SKM-1 treated with dmso at 0.1 percent for 144 hours (cell line): ENCODE results near the gene SHISA6.

Source experiments
- DNase-seq: peaks from one replicate; lab custom pipeline; 2025; ENCODE audit not compliant: unreplicated experiment; lab: John Stamatoyannopoulos, UW

The SHISA6 gene

DNA sequence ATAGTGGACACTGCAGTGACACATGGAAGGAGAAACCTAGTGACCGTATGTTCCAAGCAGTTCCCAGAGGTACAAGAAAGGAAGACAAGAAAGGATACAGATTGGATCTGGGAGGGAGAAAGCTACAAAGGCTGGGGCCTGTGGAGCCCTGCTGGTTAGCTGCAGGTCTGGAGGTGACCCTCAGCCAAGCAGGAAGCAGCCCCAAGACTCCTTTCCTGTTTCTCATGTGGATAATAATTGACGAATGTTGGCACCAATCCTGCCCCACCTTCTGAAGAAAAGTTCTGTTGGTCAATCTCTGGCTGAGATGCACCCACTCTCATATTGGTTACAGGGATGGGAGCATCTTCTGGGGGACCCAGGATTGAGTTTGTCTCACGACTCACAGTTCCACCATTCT lies 99.8 kb downstream of the SHISA6 start:
- DNase-seq = no peak

DNA sequence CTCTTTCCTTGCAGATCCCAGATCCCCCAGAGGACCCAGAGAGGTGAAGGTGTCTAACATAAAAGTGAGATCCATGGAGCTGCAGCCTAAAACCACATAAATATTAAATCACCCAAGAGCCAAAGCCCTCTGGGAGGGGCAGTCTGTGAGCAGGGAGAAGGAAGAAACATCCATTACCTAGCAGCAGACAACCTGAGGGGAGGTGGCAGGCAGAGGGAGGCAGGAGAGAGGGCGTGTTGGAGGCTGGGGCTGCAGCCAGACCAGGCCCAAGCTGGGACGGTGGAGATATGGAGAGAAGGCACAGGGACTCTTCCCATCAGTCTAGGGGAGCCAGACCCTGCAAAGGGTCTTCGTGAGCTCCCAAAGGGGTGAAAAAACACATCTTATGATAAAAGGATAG lies 101.1 kb downstream of the SHISA6 start:
- no peak for DNase-seq

DNA sequence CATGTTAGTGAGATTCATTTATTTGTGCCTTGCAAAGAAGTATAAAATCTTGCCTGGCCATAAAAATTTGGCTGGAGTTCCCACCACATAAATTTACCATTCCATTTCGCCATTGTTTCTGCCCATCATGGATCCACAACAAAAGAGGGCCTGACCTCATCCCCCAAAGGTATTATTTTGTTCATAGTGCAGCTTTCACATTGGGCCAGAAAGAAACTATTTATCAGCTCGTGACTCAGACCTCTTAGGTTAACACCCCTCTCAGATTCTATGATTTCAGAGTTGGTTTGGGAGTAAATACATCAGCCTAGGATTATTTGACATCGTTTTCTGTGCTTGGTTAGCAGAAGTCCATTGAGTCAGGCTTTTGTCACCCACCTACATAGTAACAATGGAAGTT lies 108.1 kb downstream of the SHISA6 start:
- DNase-seq = no peak

DNA sequence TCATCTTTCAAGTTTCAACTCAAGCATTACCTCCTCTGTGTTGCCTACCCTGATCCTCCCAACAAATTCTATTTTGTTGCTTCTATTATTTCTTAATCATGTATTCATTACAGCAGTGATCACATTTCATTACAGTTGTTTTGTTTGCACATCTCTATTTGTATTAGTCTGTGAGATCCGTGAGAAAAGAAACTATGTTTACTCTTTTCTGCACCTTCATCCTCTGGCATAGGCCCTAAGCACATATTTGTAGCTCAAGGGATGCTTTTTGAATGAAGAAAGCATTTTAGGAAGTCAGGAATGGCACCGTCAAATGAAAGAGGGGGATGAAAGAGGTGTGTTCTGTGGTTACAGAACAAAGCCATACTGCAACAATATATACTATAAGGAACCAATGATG lies 110.5 kb downstream of the SHISA6 start:
- no peak for DNase-seq

DNA sequence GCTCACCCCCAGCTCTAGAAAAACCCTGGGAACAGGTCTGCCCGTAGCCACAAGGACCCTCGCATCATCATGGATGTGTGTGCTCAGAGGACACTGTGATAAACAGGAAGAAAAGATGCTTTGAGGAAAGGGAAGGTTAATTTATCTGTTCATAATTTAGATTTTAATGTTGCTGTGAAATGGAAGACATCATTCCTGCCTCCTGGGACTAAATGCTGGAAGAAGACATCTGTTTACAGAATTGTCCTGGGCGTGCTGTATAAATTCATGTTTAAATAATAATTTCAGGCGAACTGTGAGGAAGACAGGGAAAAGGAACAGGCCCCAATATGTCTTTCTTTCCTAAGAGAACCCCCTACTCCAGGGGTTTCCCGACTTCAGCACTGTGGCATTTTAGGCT lies 112.6 kb downstream of the SHISA6 start:
- DNase-seq = no peak

DNA sequence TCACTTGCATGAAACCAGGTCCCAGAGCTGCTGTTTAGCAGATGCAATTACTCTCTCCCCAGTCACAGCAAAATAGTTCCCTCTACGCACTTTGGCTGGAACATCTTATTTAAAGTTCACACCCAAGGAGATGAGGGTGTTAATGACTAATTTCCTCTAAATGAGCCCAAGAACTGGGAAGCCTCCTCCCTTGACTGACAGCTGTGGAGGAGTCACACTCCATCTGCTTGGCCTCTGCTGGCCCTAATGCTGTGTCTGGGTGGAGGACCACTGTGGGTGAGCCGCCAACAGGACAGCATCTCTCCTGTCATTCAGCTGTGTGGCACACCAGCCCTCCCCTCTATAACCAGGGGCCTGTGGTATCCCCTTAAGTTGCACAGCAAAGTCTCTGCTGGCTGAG lies 115.4 kb downstream of the SHISA6 start:
- no peak for DNase-seq

DNA sequence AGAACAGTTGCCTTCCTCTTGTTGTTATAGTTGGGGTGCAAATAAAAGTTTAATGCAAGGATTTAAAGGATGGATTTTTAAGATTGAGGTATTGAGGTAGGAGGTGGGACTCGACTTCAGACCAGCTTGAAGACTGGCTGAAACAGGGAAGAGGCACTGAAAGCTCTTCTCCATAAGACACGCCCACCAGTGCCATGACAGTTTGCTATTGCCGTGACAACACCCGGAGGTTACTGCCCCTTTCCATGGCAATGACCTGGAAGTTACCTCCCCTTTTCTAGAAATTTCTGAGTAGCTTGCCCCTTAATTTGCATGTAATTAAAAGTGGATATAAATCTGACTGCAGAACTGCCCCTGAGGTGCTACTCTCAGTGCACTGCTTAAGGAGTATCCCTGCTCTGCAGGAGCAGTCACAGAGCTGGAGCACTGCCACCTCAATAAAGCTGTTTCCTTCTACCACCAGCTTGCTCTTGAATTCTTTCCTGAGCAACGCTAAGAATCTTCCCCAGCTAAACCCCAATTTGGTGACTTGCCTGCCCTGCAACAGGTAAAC lies 122.6 kb downstream of the SHISA6 start:
- DNase-seq = no peak

DNA sequence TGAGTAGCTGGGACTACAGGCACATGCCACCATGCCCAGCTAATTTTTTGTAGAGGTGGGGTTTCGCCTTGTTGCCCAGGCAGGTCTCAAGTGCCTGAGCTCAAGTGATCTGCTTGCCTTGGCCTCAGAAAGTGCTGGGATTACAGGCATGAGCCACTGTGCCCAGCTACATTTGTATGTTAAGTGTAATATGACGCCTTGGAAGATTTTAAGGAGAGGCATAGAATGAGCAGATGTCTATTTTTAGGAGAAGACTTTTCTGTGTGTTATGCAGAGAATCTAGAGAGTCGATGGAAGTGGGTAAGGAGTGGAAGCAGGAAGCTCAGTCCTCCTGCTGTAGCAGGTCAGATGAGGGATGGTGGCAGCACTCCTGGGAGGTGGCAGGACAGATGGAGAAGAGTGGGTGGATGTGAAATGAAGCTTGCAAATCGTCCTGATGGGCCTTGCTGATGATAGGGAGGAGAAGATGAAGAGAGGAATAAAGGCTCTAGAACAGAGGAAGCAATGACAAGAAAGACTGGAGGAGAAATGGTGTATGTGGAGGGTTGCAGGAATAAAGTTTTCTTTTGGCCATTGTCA lies 125.3 kb downstream of the SHISA6 start:
- no peak for DNase-seq

DNA sequence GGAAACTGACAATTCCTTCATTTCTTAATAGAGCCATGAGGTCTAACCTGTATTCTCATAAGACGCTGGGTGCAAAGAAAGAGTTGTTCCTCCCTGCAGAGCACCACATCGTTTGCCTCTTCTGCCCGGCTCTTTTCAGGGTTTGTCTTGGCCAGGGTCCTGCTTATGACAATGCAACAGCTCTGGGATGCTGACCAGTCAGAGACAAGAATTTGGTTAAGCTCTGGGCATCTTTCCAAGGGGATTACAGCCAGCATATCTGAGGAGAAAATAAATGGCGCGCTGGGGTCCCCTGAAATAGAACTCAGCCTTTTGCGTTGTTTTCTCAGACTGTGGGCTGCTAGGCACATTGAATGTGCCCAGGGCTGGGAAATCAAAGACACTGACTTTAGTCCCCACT lies 128.6 kb downstream of the SHISA6 start:
- DNase-seq = no peak

DNA sequence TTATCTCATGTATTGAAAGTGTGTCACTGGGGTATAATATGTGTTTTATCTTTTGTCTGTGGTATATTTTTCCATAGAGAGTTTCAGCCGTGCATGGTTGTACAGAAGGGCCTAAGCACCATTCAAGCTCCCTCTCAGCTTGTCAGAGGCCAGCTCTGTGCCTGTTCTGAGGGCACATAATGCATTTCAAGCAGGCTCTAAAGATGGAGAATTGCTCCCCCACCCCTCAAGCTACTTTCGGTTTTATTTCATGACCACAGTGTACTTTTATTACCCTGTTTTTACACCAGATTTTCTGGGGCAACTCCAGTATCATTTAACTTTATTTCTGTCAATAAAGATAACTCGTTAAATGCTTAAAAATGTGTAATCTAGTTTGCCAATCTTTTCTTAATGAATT lies 131.7 kb downstream of the SHISA6 start:
- no peak for DNase-seq

DNA sequence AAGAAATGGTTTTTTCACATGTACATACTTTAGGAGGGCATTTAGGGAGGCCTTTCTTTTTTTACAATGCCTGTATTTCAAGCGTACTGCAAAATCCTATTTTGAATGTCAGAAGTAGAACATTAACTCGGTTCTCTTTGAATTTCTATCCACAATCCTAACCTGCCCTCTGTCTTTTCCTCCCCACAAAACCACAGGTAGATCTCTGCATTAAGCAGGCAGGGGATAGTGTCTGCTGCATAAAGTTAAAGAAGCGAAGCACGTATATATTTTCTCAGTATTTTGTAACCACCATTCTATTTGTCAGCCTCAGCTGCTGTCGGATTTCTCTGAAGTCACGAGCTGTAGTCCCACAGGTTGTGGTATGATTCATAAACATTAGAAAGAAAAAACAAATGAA lies 137.5 kb downstream of the SHISA6 start:
- no peak for DNase-seq

DNA sequence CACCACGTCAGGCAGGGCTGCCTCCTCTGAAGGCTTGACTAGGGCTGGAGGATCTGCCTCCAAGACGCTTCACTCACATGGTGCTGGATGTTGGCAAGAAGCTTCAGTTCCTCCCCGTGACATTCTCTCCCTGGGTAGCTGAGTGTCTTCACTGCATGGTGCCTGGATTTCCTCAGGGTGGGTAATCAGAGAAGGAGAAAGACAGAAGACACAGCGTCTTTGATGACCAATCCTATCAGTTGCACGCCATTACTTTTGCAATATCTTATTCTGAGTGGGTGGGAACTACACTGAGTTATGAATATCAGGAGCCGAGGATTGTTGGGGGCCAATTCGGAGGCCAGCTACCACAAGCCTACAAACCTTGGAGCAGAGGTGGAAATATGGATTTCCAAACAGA lies 139.7 kb downstream of the SHISA6 start:
- no peak for DNase-seq

DNA sequence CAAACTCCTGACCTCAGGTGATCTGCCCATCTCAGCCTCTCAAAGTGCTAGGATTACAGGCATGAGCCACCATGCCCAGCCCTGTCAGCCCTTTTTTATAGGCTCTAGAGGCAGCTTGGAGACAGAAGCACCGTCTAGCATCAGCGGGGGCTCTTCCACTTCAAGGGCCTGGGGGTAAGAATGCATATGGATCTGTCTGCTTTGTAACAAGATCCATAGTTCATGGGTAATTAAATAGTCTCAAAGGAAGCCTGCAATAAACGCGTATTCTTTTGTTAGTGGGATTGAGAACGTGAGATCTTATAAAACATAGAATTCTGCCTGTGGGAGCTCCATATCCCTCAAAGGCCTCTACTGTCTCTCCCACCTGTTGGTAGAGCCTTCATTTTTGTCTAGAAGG lies 142.1 kb downstream of the SHISA6 start:
- DNase-seq = no peak

DNA sequence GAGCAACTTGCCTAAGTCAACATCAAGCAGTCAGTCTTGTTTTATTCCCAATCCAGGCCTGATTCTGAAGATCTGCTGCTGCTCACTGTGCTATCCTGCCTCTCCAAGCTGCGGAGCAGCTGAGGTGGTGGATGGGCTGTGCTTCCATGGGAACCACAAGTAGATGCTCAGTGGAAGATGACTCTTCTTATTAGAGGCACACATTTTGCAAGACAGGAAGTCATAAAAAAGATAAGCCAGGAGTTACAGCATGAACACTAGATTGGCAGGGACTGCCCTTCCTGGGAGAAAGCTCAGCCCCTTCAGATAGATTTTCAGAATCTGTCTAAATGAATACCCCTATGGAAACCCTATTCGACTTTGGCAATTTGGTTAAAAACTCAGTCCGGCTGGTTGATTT lies 143.1 kb downstream of the SHISA6 start:
- no peak for DNase-seq

DNA sequence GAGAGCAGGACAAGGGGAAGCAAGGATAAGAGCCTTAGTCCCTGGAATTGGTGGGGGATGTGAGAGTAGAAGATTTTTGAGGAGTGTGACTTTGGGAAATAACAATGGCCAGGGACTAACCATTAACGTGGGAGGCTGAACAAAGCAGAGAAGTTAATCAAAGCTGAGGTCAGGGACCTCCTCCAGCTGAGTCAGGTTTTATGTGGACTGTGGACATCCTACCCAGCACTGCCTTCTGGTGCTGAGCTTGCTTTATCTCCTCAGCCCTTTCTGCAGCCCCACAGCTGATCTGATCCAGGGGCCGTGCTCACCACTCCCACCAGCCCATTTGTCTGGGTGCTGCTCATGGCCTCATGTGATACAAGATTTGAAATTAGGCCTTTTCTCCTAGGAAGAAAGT lies 146.6 kb downstream of the SHISA6 start:
- no peak for DNase-seq

DNA sequence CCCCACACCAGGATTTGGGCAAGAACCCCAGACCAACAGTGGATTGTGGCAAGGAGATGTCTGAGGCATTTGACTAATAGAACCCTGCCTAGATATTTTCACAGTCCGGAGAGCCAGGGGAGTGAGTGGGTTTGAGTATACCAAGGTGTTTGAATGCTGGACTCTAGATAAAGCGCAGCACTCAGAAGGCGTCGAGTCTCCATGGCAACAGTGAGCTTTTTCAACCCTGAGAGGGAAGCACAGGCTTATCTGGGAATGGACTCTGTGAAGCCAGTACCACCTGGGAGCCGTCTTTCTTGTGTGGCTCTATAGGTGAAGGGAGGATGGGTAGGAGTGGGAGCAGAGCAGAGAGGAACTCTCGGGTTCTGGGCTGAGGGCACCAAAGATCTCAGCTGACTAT lies 147.0 kb downstream of the SHISA6 start:
- no peak for DNase-seq

DNA sequence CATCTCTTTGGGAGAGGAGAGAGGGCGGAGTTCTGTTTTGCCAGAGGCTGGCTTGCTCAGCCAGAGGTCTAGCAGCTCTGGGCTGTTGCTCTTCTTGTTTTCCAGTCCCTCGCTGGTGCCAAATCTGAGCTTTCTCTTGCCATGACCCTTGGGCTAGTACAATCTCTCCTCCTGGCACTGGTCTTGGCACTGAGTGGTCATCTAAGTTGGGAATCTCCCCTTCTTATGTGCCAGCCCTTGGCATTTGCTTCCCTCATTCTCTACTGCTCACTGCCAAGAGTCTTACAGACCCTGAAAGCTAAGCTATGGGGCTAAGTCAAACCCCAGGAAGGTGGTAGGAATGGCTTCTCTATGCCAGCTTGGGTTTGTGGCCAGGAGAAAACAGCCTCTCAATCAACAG lies 148.6 kb downstream of the SHISA6 start:
- DNase-seq = no peak

DNA sequence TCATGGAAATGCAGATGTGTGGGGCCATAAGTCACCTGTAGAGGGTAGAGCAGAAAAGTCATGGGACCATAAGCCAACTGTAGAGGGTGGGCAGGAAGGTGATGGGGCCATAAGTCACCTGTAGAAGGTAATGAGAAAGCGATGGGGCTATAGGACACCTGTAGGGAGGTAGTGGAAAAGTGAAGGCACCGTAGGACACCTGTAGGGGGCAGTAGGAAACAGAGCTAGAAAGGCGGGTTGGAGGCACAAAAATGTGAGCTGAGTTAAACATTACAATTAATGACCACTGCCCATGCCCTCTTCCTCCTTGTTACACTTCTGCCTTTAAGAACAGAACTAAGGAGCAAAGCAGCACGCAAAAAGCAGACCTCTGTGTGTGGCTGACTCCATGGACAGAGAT lies 150.1 kb downstream of the SHISA6 start:
- DNase-seq = no peak

DNA sequence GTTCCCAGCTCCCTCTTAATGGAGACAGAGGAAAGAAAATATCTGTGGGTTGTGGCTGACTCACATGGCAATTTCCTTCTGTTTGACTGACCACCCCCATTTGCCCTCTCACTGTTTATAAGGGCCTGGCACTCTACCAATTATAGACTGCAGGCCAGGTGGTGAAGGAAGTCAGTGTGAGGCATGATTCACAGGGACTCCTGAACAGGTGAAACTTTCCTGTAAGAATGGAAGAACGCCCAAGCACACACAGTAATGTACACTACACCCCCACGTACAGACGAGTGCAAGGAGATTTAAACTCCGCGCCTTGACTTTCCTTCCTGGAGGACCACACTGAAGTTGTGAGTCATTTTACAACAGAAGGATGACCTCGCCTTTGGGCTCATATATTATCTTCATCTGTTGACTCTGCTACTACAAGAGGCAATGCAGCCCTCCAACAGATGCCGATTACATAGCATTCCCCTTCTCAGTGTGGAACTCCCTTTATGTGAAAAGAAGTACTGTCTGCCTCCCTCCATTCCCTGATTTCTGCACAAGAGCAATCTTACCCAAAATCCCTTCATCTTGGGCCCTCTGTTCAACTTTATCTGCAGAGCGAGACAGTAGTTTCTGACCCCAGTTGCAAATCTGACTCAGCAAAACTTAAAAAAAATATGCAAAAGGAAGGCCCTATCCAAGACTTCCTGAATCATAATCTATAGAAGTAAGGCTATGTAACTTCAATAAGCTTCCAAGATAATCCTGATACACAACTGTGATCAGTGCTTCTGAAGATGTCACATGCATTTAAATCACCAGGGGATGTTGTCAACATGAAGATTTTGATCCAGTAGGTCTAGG lies 163.6 kb downstream of the SHISA6 start:
- DNase-seq = no peak

DNA sequence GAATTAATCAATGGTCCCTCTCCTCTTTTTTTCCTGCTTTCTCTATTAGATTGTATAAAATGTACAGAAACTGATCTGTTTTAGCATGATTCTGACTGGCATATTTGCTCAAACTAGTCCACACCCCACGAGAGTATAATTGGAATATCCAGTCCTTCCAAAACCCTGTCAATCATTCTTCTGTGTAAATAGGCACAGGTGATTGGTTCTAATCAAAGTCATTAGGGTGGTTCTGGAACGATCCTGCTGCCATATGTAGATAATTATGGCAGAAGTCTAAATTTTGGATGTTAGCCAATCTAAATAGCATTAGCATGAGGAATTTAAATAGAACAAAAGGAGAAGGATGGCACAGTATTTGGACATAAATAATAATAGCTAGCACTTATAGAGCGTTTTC lies 165.7 kb downstream of the SHISA6 start:
- DNase-seq = no peak

DNA sequence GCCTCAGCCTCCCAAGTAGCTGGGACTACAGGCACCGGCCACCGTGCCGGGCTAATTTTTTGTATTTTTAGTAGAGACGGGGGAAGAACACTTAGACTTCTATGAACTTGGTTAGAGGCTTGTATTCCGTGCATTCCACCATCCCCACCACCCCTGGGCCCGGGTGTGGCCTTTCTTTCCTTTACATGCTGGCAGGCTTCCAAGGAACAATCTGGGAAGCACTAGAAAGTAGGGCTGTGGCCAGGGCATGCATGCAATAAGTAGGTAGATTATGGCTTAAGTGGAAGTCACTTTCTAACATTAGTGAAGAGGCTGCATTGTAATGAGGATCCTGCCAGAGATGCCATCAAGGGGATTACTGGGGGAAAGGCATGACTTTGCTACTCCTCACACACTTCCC lies 171.6 kb downstream of the SHISA6 start:
- no peak for DNase-seq

DNA sequence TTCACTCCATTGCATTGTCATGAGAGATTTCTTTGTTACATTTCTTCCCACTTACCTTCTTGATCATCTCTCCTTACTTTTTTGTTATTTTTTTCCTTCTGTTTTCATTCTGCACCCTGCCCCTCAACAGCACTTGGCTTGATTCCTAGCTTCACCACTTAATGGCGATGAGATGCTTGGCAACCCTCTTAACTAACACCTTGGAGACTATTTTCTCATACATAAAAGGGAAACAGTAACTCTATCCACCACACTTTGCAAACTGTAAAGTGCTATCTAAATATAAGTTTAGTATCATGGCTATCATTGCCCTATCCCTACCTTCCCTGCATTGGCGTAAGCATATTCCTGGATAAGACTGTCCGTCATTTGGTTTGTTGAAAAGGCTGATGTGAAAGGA lies 177.3 kb downstream of the SHISA6 start:
- DNase-seq = no peak

DNA sequence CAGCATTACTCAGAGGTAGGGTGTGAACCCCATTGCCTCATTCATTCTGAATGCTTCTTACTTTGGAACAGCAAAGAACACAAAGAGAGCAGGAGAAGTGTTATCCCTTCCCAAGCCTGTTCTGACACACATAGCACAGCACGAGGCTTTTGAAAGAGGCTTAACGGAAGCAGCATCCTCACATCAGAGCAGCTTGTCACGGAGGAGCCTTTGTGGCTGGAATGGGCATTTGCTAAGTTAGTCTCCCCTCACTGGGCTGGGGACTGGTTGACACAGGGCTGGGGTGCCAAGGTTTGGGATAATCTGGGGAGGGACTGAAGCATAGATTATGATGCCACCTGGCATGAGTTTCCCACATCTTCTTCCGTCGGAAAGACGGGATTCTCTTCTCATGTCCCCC lies 189.7 kb downstream of the SHISA6 start:
- DNase-seq = no peak
